ENCODE measurements around the gene ZNF764. TPM values are rescaled to one million over a fixed set of nuclear protein-coding genes. Genes with fewer than 3 reads are reported as not detected.

ZNF764 gene
- total RNA-seq, 2 donors from 2014 or later, result 19.0 TPM

DNA sequence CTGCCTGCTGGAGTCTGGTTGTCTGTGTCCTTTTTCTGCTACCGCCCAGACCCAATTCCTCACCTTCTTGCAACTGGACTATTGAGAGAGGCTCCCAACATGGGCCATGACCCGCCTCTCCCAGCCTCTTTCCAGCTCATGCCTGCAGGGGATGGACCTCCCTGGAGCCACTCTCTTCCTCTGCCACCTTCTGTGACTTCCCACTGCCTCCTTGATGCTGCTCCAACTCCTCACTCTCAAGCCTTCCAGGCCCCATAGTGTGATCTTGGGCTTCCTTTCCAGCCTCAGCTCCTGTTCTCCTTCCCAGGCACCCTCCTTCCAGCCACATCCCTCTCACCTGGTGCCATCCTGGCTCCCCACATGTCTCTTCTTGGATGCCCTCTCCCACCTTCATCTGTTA, 42.9 kb downstream of the ZNF764 start:
- no peaks in the 10 kb centered on the region for H3K4me1 ChIP-seq (ENCODE audit: control insufficient read depth, insufficient read depth, low read length)
- Mint-ChIP-seq H3K4me3 (no peak overlapping the region), H3K9me3 (no peaks in the 10 kb centered on the region), H3K27ac (no peak overlapping the region), H3K27me3 (ENCODE audit: insufficient read depth) (peaks cover 14% of the 10 kb centered on the region), H3K4me1 (no peaks in the 10 kb centered on the region), H3K36me3 (ENCODE audit: low read depth) (no peaks in the 10 kb centered on the region)
- no peak overlapping the region for H3K9ac ChIP-seq (ENCODE audit: extremely low read depth, low read length, poor library complexity, severe bottlenecking)
- H3K27ac ChIP-seq (ENCODE audit: low read depth, low read length), result no peak overlapping the region
- H3K27me3 ChIP-seq (ENCODE audit: control insufficient read depth, insufficient read depth, low read length, poor library complexity, severe bottlenecking), result no peaks in the 10 kb centered on the region
- WGBS, 2 experiments (ENCODE audit: insufficient coverage in 1 of 2, insufficient read length in 1 of 2), result 74 to 90% methylated on average over 2 of the region's 2 CpGs
- H3K36me3 ChIP-seq (ENCODE audit: control insufficient read depth, insufficient read depth, low read length), result no peaks in the 10 kb centered on the region
- H3K9me3 ChIP-seq (ENCODE audit: control insufficient read depth, low read length), result no peaks in the 10 kb centered on the region
- H3K4me3 ChIP-seq (ENCODE audit: low read length), result no peak overlapping the region
- DNase-seq, result no peak
- TF ChIP-seq, protein P1, sequence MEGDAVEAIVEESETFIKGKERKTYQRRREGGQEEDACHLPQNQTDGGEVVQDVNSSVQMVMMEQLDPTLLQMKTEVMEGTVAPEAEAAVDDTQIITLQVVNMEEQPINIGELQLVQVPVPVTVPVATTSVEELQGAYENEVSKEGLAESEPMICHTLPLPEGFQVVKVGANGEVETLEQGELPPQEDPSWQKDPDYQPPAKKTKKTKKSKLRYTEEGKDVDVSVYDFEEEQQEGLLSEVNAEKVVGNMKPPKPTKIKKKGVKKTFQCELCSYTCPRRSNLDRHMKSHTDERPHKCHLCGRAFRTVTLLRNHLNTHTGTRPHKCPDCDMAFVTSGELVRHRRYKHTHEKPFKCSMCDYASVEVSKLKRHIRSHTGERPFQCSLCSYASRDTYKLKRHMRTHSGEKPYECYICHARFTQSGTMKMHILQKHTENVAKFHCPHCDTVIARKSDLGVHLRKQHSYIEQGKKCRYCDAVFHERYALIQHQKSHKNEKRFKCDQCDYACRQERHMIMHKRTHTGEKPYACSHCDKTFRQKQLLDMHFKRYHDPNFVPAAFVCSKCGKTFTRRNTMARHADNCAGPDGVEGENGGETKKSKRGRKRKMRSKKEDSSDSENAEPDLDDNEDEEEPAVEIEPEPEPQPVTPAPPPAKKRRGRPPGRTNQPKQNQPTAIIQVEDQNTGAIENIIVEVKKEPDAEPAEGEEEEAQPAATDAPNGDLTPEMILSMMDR (conservative IDR thresholded peaks at IDR 0.05), result no peak

DNA sequence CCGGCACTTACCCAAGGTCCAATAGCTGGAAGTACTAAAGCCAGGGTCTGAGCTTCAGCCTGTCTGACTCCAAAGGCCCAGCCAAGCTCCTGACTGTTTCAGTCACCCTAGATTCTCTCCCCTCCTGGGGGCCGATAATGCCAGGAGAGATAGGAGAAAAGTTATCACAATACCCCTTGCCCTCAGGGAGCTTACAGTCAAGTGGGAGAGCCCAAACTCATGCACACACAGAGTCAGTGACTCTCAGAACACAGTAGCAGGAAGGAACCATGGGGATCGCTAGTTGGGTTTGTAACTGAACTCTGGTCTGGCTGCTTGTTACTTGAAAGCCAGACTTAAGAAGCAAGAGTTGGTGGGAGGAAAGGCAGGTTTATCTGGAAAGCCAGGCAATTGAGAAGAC, 46.7 kb downstream of the ZNF764 start:
- Mint-ChIP-seq H3K4me3 (no peak overlapping the region), H3K36me3 (ENCODE audit: low read depth) (no peaks in the 10 kb centered on the region), H3K9me3 (no peaks in the 10 kb centered on the region), H3K4me1 (no peaks in the 10 kb centered on the region), H3K27ac (no peak overlapping the region), H3K27me3 (ENCODE audit: insufficient read depth) (peaks cover 4% of the 10 kb centered on the region)
- no peaks in the 10 kb centered on the region for H3K4me1 ChIP-seq (ENCODE audit: control insufficient read depth, insufficient read depth, low read length)
- H3K9me3 ChIP-seq (ENCODE audit: control insufficient read depth, low read length), result no peaks in the 10 kb centered on the region
- no peak overlapping the region for H3K4me3 ChIP-seq (ENCODE audit: low read length)
- H3K9ac ChIP-seq (ENCODE audit: extremely low read depth, low read length, poor library complexity, severe bottlenecking), result no peak overlapping the region
- no peaks in the 10 kb centered on the region for H3K36me3 ChIP-seq (ENCODE audit: control insufficient read depth, insufficient read depth, low read length)
- H3K27me3 ChIP-seq (ENCODE audit: control insufficient read depth, insufficient read depth, low read length, poor library complexity, severe bottlenecking), result no peaks in the 10 kb centered on the region
- TF ChIP-seq, protein P1 (conservative IDR thresholded peaks at IDR 0.05), result no peak
- no peak overlapping the region for H3K27ac ChIP-seq (ENCODE audit: low read depth, low read length)
- DNase-seq, result no peak
- 89 to 100% methylated on average over 1 to 3 of the region's 3 CpGs for WGBS, 2 experiments (ENCODE audit: insufficient coverage in 1 of 2, insufficient read length in 1 of 2)

DNA sequence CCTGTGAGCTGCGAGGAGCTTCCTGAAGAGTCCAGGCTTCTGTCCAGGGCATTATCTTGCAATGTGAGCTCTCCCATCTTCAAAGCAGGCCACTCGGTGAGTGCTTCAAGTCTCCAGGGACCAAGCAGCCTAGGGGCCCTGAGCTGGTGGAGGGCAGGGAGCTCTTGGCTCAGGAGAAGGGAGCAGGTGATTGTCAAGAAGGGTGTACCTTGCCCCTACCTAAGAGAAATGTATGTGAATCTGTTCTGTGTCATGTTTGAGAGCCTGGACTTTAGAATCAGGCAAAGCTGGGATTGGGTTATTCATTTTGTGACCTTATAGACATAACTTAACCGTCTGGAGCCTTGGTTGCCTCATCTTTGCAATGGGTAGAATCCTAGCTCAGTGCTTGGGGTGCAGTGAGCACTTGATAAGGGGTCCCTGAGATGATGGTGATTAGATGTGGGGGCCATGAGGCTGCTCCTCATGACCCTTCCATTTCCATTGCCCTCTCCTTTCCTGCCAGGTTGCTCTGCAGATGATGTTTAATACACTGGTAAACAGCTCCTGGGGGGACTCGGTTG, 47.7 kb downstream of the ZNF764 start:
- H3K9me3 ChIP-seq (ENCODE audit: control insufficient read depth, low read length), result no peaks in the 10 kb centered on the region
- no peak overlapping the region for H3K27ac ChIP-seq (ENCODE audit: low read depth, low read length)
- Mint-ChIP-seq H3K4me1 (no peaks in the 10 kb centered on the region), H3K4me3 (no peak overlapping the region), H3K9me3 (no peaks in the 10 kb centered on the region), H3K27ac (no peak overlapping the region), H3K36me3 (ENCODE audit: low read depth) (no peaks in the 10 kb centered on the region), H3K27me3 (ENCODE audit: insufficient read depth) (peaks cover 3% of the 10 kb centered on the region)
- H3K4me1 ChIP-seq (ENCODE audit: control insufficient read depth, insufficient read depth, low read length), result no peaks in the 10 kb centered on the region
- TF ChIP-seq, protein P1 (conservative IDR thresholded peaks at IDR 0.05), result no peak
- no peak overlapping the region for H3K4me3 ChIP-seq (ENCODE audit: low read length)
- H3K36me3 ChIP-seq (ENCODE audit: control insufficient read depth, insufficient read depth, low read length), result no peaks in the 10 kb centered on the region
- WGBS, 2 experiments (ENCODE audit: insufficient coverage in 1 of 2, insufficient read length in 1 of 2), result 84 to 91% methylated on average over 4 of the region's 4 CpGs
- DNase-seq, result no peak
- no peak overlapping the region for H3K9ac ChIP-seq (ENCODE audit: extremely low read depth, low read length, poor library complexity, severe bottlenecking)
- no peaks in the 10 kb centered on the region for H3K27me3 ChIP-seq (ENCODE audit: control insufficient read depth, insufficient read depth, low read length, poor library complexity, severe bottlenecking)

Measured in endodermal cell (in vitro differentiated cells).